PC-3 (cell line): Measurements from ENCODE around the gene SARDH. TPM values are rescaled to one million over a fixed set of nuclear protein-coding genes. Genes with fewer than 3 reads are reported as not detected.

Experiments used
- ATAC-seq: fragments of 200-7000 bp; cut with Tn5 transposase; 2 replicates; pipeline ENCODE4 v1.9.1; 2020; ENCODE audit warnings: mild to moderate bottlenecking, moderate library complexity
- BruUV-seq: library from RNA; stranded (reverse); fragments of 400-500 nt; replicated peaks from 2 replicates; lab custom pipeline; 2021; lab: Mats Ljungman, UMichigan
- CTCF ChIA-PET: fragments of 300-600 bp; sonication (Branson Sonifier 250); formaldehyde crosslinking; loops from one replicate; lab custom pipeline; 2022; ENCODE audit warnings: antibody characterized with exemption; lab: Charles Lee
- POLR2A ChIA-PET: fragments of 300-600 bp; sonication (Branson Sonifier 250); formaldehyde crosslinking; loops from one replicate; lab custom pipeline; 2022; ENCODE audit warnings: antibody characterized with exemption; ENCODE audit not compliant: unreplicated experiment; lab: Charles Lee
- DNase-seq: peaks from one replicate; pipeline ENCODE4 v3.0.0-alpha.2; 2015
- H2AFZ ChIP-seq: fragments of 300-600 bp; sonication (generic); 2 replicates; pipeline ENCODE4 v1.6.0; 2016; ENCODE audit warnings: antibody characterized with exemption, low read length
- H3F3A ChIP-seq: fragments of 300-600 bp; sonication (generic); one replicate; pipeline ENCODE4 v1.6.0; 2017; ENCODE audit warnings: antibody characterized with exemption, low read length, control low read depth, mild to moderate bottlenecking; ENCODE audit not compliant: unreplicated experiment
- H3K27ac ChIP-seq: fragments of 300-600 bp; sonication (generic); 2 replicates; pipeline ENCODE4 v1.5.1; 2016; ENCODE audit warnings: mild to moderate bottlenecking, low read length
- H3K27me3 ChIP-seq: fragments of 300-600 bp; sonication (generic); 2 replicates; pipeline ENCODE4 v1.6.1; 2016; ENCODE audit warnings: low read length, mixed read lengths
- H3K36me3 ChIP-seq: fragments of 300-600 bp; sonication (generic); 2 replicates; pipeline ENCODE4 v1.6.1; 2016; ENCODE audit warnings: low read depth, mixed run types, low read length, mixed read lengths
- H3K4me1 ChIP-seq: fragments of 300-600 bp; sonication (generic); 2 replicates; pipeline ENCODE4 v1.5.1; 2016; ENCODE audit warnings: low read length; ENCODE audit not compliant: insufficient read depth
- H3K4me2 ChIP-seq: fragments of 300-600 bp; sonication (generic); 2 replicates; pipeline ENCODE4 v1.6.0; 2016; ENCODE audit warnings: low read length
- H3K4me3 ChIP-seq: fragments of 300-600 bp; sonication (generic); 2 replicates; pipeline ENCODE4 v1.5.1; 2016; ENCODE audit warnings: mild to moderate bottlenecking, low read length, mixed read lengths
- H3K79me2 ChIP-seq: fragments of 300-600 bp; sonication (generic); 2 replicates; pipeline ENCODE4 v1.6.1; 2017; ENCODE audit warnings: low read length, mixed read lengths
- H3K9ac ChIP-seq: fragments of 300-600 bp; sonication (generic); 2 replicates; pipeline ENCODE4 v1.6.0; 2016; ENCODE audit warnings: mild to moderate bottlenecking, low read length
- H3K9me2 ChIP-seq: fragments of 300-600 bp; sonication (generic); replicated peaks from 2 replicates; pipeline ENCODE4 v1.6.1; 2016; ENCODE audit warnings: mixed run types, low read length, mixed read lengths
- H3K9me3 ChIP-seq: fragments of 300-600 bp; sonication (generic); 2 replicates; pipeline ENCODE4 v1.6.1; 2016; ENCODE audit warnings: low read length, mixed read lengths
- H4K20me1 ChIP-seq: fragments of 300-600 bp; sonication (generic); 2 replicates; pipeline ENCODE4 v1.6.1; 2016; ENCODE audit warnings: low read length, mixed read lengths
- CTCF ChIP-seq: fragments of 300-600 bp; sonication (generic); conservative IDR thresholded peaks from 2 replicates; pipeline ENCODE4 v1.5.1; 2017; ENCODE audit warnings: antibody characterized with exemption, low read depth, mild to moderate bottlenecking, low read length
- EZH2 ChIP-seq: fragments of 300-600 bp; sonication (generic); IDR thresholded peaks from one replicate; pipeline ENCODE4 v1.6.1; 2017; ENCODE audit warnings: antibody characterized with exemption, mild to moderate bottlenecking, low read length; ENCODE audit not compliant: unreplicated experiment
- EZH2phosphoT487 ChIP-seq: fragments of 300-600 bp; sonication (generic); IDR thresholded peaks from 2 replicates; pipeline ENCODE4 v1.6.1; 2018; ENCODE audit warnings: mild to moderate bottlenecking, antibody characterized with exemption, low read length, borderline replicate concordance
- intact Hi-C: fragments of 100-400 bp; cut with micrococcal nuclease; formaldehyde crosslinking; loops from 2 replicates; pipeline ENCODE4 v1.9.0; 2023
- total RNA-seq: library from RNA; depleted of rRNA; stranded (reverse); fragments of >200 nt; gene quantifications from 2 replicates; pipeline ENCODE4 v1.2.3, GENCODE V29; 2014

SARDH gene
- total RNA-seq, 1 experiment from 2014 or later = 3.4 TPM

DNA sequence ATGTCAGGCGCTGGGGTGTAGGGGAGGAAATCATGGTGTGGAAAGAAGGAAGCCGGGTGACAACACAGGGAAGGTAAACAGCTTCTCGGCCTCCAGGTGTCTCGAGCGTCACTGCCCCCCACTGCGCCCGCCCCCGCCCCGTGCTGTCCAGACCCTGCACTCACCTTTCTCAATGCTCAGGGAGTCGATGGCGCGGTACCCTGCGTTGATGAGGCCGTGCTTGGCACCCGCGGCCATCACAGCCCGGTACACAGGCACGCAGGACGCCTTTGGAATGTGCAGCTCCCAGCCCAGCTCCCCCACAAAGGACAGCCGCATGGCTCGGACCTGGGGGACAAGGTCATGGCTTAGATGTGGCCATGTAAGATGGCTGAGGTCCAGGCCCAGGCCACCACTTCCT lies 66.8 kb downstream of the SARDH start:
- no TSS peak for BruUV-seq

DNA sequence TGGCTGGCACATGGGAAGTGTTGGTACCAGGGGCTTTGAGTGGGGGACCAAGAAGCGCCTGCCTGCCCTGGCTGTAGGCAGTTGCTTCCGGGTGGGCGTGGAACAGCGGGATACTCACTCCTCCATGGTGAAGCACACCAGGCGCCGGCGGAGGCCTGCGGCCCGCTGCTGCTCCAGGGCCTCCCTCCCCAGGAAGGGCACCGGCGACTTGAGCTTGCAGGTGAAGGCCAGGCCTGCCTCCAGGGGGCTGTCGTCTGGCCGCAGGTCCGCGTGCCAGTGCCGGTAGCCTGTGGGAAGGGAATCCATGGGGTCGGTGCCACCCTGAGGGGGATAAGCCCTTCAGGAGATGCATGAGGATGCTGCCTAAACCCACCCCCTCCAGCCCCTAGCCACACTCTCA lies 67.7 kb downstream of the SARDH start:
- no peak for ATAC-seq
- H2AFZ ChIP-seq = no peak overlapping the region
- CTCF ChIA-PET = no interaction called here
- no peak overlapping the region for H3K9ac ChIP-seq
- DNase-seq = no peak
- no peak overlapping the region for H3K4me2 ChIP-seq
- no peaks in the 10 kb centered on the region for H3K4me1 ChIP-seq
- no peaks in the 10 kb centered on the region for H3F3A ChIP-seq
- no peaks in the 10 kb centered on the region for H3K79me2 ChIP-seq
- intact Hi-C loops = no loop called here
- TF ChIP-seq EZH2phosphoT487 (no peak), CTCF (no peak), EZH2 (no peak)
- no TSS peak for BruUV-seq
- H3K4me3 ChIP-seq = no peak overlapping the region
- no peaks in the 10 kb centered on the region for H3K27me3 ChIP-seq
- no peak overlapping the region for H3K27ac ChIP-seq
- POLR2A ChIA-PET = no interaction called here
- H3K36me3 ChIP-seq = no peaks in the 10 kb centered on the region
- no peaks in the 10 kb centered on the region for H4K20me1 ChIP-seq
- no peaks in the 10 kb centered on the region for H3K9me3 ChIP-seq
- no peaks in the 10 kb centered on the region for H3K9me2 ChIP-seq

More for the DNA sequence above, 66.8 kb downstream of the SARDH start:
- CTCF ChIA-PET = no interaction called here
- intact Hi-C loops = no loop called here
- POLR2A ChIA-PET = no interaction called here
- ATAC-seq (no peak), DNase-seq (no peak)
- Histone ChIP-seq H3K4me3 (no peak overlapping the region), H3K9me2 (no peaks in the 10 kb centered on the region), H3K36me3 (no peaks in the 10 kb centered on the region), H3K27me3 (no peaks in the 10 kb centered on the region), H3K4me1 (no peaks in the 10 kb centered on the region), H3K9ac (no peak overlapping the region), H3F3A (no peaks in the 10 kb centered on the region), H2AFZ (no peak overlapping the region), H3K4me2 (no peak overlapping the region), H3K9me3 (no peaks in the 10 kb centered on the region), H3K79me2 (no peaks in the 10 kb centered on the region), H4K20me1 (no peaks in the 10 kb centered on the region), H3K27ac (no peak overlapping the region)
- TF ChIP-seq CTCF = no peak

- intact Hi-C loops = no loop called here
- H3K9me3 ChIP-seq = no peaks in the 10 kb centered on the region
- CTCF ChIA-PET = no interaction called here
- no peak overlapping the region for H3K4me2 ChIP-seq
- H3K9me2 ChIP-seq = no peaks in the 10 kb centered on the region
- H3F3A ChIP-seq = no peaks in the 10 kb centered on the region
- H3K36me3 ChIP-seq = no peaks in the 10 kb centered on the region
- DNase-seq (no peak), ATAC-seq (no peak)
- no peaks in the 10 kb centered on the region for H3K27me3 ChIP-seq
- no peaks in the 10 kb centered on the region for H3K79me2 ChIP-seq
- no peak overlapping the region for H3K9ac ChIP-seq
- no peaks in the 10 kb centered on the region for H3K4me1 ChIP-seq
- no peak overlapping the region for H2AFZ ChIP-seq
- H3K27ac ChIP-seq = no peak overlapping the region
- POLR2A ChIA-PET = no interaction called here
- BruUV-seq = no TSS peak
- TF ChIP-seq EZH2 = no peak
- TF ChIP-seq EZH2phosphoT487 = no peak
- no peak for TF ChIP-seq CTCF
- H3K4me3 ChIP-seq = no peak overlapping the region
- no peaks in the 10 kb centered on the region for H4K20me1 ChIP-seq
Measured at GRCh38 chr9:133669182-133669801, 68.9 kb downstream of the SARDH start.
